CD4-positive, alpha-beta memory T cell (primary cell): ENCODE data around the gene WRNIP1. TPM values are rescaled to one million over a fixed set of nuclear protein-coding genes. Genes with fewer than 3 reads are reported as not detected.

Experiments used
- CTCF ChIA-PET: fragments of 350-600 bp; sonication (Branson Sonifier 250); formaldehyde crosslinking; loops from one replicate; lab custom pipeline; 2021; ENCODE audit warnings: inconsistent platforms; ENCODE audit not compliant: partially characterized antibody; lab: Charles Lee
- POLR2A ChIA-PET: fragments of 350-600 bp; sonication (Branson Sonifier 250); formaldehyde crosslinking; loops from one replicate; lab custom pipeline; 2021; ENCODE audit not compliant: partially characterized antibody; lab: Charles Lee
- DNase-seq, 5 donors: peaks; one replicate each; pipeline versions ENCODE4 v3.0.0 to v3.0.0-alpha.2; 2020 to 2022; ENCODE audit warnings: mixed read lengths in 1 of 5
- H3K27ac ChIP-seq: one replicate; pipeline ENCODE4 v1.7.0; 2013; ENCODE audit warnings: low read depth, low read length
- H3K27me3 ChIP-seq: 2 replicates; pipeline ENCODE4 v1.7.0; 2013; ENCODE audit warnings: mild to moderate bottlenecking, low read length, moderate library complexity; ENCODE audit not compliant: insufficient read depth
- H3K36me3 ChIP-seq: 2 replicates; pipeline ENCODE4 v1.7.0; 2013; ENCODE audit warnings: mild to moderate bottlenecking, low read length, moderate library complexity; ENCODE audit not compliant: insufficient read depth
- H3K4me1 ChIP-seq: 2 replicates; pipeline ENCODE4 v1.7.0; 2013; ENCODE audit warnings: mild to moderate bottlenecking, low read length, moderate library complexity; ENCODE audit not compliant: insufficient read depth
- H3K4me3 ChIP-seq, 2 donors: one replicate each; pipeline ENCODE4 v1.7.0; 2013; ENCODE audit warnings: low read length in 2 of 2, mild to moderate bottlenecking in 1 of 2
- H3K9me3 ChIP-seq, 2 donors: one replicate each; pipeline ENCODE4 v1.7.0; 2013; ENCODE audit warnings: low read length in 2 of 2, control low read depth in 1 of 2; ENCODE audit not compliant: control insufficient read depth in 1 of 2
- H3K27ac Mint-ChIP-seq, 7 donors: one replicate each; pipeline ENCODE4 v1.8.0; 2020 to 2021; ENCODE audit warnings: mixed read lengths in 7 of 7, mild to moderate bottlenecking in 6 of 7, inconsistent platforms in 3 of 7, moderate library complexity in 3 of 7
- H3K27me3 Mint-ChIP-seq, 2 donors: one replicate each; pipeline ENCODE4 v1.8.0; 2020 to 2021; ENCODE audit warnings: mixed read lengths in 2 of 2
- H3K36me3 Mint-ChIP-seq, 2 donors: one replicate each; pipeline ENCODE4 v1.8.0; 2020 to 2021; ENCODE audit warnings: mixed read lengths in 2 of 2, inconsistent platforms in 1 of 2, mild to moderate bottlenecking in 1 of 2
- H3K4me1 Mint-ChIP-seq, 4 donors: one replicate each; pipeline ENCODE4 v1.8.0; 2020 to 2021; ENCODE audit warnings: mixed read lengths in 4 of 4, mild to moderate bottlenecking in 1 of 4
- H3K4me3 Mint-ChIP-seq, 8 donors: one replicate each; pipeline ENCODE4 v1.8.0; 2020 to 2021; ENCODE audit warnings: mixed read lengths in 8 of 8, mild to moderate bottlenecking in 7 of 8, moderate library complexity in 6 of 8, inconsistent platforms in 3 of 8
- H3K9me3 Mint-ChIP-seq, 8 donors: one replicate each; pipeline ENCODE4 v1.8.0; 2020 to 2021; ENCODE audit warnings: mixed read lengths in 8 of 8, mild to moderate bottlenecking in 5 of 8, inconsistent platforms in 3 of 8, moderate library complexity in 1 of 8
- intact Hi-C: fragments of 100-400 bp; cut with micrococcal nuclease; formaldehyde crosslinking; loops from one replicate; pipeline ENCODE4 v1.15.1; 2023
- polyA plus RNA-seq, 2 donors: library from polyadenylated mRNA; unstranded; fragments of 300-500 nt; fragmentation: Illumina TruSeq; gene quantifications; one replicate each; pipeline ENCODE4 v1.2.3, GENCODE V29; 2021
- total RNA-seq, 2 experiments: library from RNA; stranded (reverse); gene quantifications; one replicate each; pipeline ENCODE4 v1.2.3, GENCODE V29; 2021

The WRNIP1 gene
- total and polyA plus RNA-seq, 4 experiments from 2014 or later = 27.3 to 54.1 (median 41.9) TPM

DNA sequence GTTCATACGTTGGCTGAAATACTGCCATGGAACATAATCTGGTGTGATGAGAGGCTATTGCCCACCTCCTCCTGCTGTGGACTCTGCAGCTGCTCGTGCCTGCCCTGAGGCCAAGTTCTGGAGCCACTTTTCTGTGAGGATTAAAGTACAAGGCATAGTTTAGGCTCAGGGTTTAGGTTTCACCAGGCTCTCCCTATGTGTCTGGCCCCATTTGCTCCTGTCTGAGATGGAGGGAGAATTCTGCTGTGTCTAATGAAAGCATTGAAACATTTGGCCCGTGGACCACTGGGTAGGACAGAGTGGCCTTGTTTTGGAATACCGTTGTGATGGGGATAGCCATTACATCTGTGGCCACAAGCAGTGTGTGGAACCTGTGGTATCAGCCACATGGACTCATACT, 5.9 kb downstream of the WRNIP1 start:
- POLR2A ChIA-PET = interaction anchor here (1.0 to 1.9 kb wide), 2 partner anchors 8 to 12 kb away, joined by 3 to 4 read pairs; no protein-coding TSS in a partner anchor
- H3K4me1 ChIP-seq = peaks cover 37% of the 10 kb centered on the region
- H3K4me3 ChIP-seq = no peak overlapping the region
- H3K9me3 Mint-ChIP-seq = peaks cover 0 to 1% (median 0%) of the 10 kb centered on the region in 8 donors
- no peak overlapping the region for H3K4me3 Mint-ChIP-seq
- H3K9me3 ChIP-seq = no peaks in the 10 kb centered on the region
- peaks cover 51 to 79% (median 64%) of the 10 kb centered on the region in 4 donors for H3K4me1 Mint-ChIP-seq
- H3K36me3 ChIP-seq = peaks cover 32% of the 10 kb centered on the region
- intact Hi-C loops = no loop called here
- no peak for DNase-seq
- H3K27ac ChIP-seq = no peak overlapping the region
- H3K36me3 Mint-ChIP-seq = peaks cover 30 to 58% of the 10 kb centered on the region in 2 donors
- no peaks in the 10 kb centered on the region for H3K27me3 ChIP-seq
- peak overlapping the region in 1 of 7 donors; percentile 1 for H3K27ac Mint-ChIP-seq
- CTCF ChIA-PET = no interaction called here
- H3K27me3 Mint-ChIP-seq = no peaks in the 10 kb centered on the region

DNA sequence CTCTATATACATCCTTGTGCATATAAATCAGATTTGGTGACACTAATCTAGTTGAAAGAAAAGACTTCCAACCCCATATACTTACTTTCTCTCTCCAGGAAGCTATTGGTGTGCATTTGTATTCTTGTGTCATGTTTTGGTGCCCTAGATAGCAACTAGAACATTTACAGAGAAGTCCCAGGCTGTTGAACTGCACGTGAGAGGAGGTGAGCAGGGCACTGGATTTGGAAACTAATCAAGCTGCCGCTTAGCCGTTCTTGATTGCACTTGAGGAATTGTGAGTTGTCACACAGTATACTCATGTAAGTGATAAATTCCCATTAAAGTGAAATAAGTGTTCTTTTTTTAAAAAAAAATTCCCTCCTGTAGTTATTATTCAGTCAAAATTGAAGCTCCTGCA, 7.6 kb downstream of the WRNIP1 start:
- H3K4me1 ChIP-seq = peaks cover 26% of the 10 kb centered on the region
- no peak overlapping the region for H3K4me3 Mint-ChIP-seq
- peak overlapping the region in 2 of 7 donors; percentile 3 to 22 for H3K27ac Mint-ChIP-seq
- POLR2A ChIA-PET = interaction anchor here (0.7 to 1.4 kb wide), 2 partner anchors 7 to 94 kb away, joined by 3 to 5 read pairs; partner anchors contain the start of gene WRNIP1
- H3K27me3 Mint-ChIP-seq = no peaks in the 10 kb centered on the region
- intact Hi-C loops = no loop called here
- H3K4me3 ChIP-seq = no peak overlapping the region
- CTCF ChIA-PET = interaction anchor here (0.8 to 2.7 kb wide), 6 partner anchors 11 to 478 kb away, joined by 3 to 12 read pairs (median 4); partner anchors contain the start of gene SERPINB1
- peaks cover 47 to 73% (median 60%) of the 10 kb centered on the region in 4 donors for H3K4me1 Mint-ChIP-seq
- no peak overlapping the region for H3K27ac ChIP-seq
- no peaks in the 10 kb centered on the region for H3K9me3 ChIP-seq
- no peak for DNase-seq
- no peaks in the 10 kb centered on the region for H3K9me3 Mint-ChIP-seq
- peaks cover 34 to 65% of the 10 kb centered on the region in 2 donors for H3K36me3 Mint-ChIP-seq
- H3K36me3 ChIP-seq = peaks cover 32% of the 10 kb centered on the region
- no peaks in the 10 kb centered on the region for H3K27me3 ChIP-seq

DNA sequence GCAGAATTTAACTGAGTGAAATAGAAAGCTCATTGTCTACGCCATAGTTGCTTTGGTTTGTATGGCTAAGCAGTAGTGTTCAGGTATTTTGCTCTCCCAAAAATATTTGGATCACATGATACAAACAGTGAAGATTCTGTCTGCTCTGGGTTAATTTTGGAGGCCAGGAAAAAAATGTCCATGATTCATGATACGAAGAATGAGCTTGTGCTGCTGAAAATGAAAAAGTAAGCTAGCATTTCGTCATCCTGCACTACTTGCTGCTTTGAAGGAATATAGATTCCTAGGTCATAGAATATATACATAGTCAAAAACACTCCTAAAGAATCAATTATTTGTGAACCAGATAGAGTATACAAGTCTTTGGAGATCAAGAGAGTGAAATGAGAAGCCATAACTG, 8.3 kb downstream of the WRNIP1 start:
- ChIA-PET CTCF (interaction anchor here (0.9 to 2.7 kb wide), 3 partner anchors 11 to 17 kb away, joined by 3 to 12 read pairs (median 11); no protein-coding TSS in a partner anchor), POLR2A (interaction anchor here (0.7 to 1.4 kb wide), 2 partner anchors 8 to 94 kb away, joined by 3 to 5 read pairs; partner anchors contain the start of gene WRNIP1)
- no peak overlapping the region for H3K4me3 Mint-ChIP-seq
- no peaks in the 10 kb centered on the region for H3K9me3 Mint-ChIP-seq
- H3K27me3 Mint-ChIP-seq = no peaks in the 10 kb centered on the region
- Histone ChIP-seq H3K4me3 (no peak overlapping the region), H3K36me3 (peaks cover 33% of the 10 kb centered on the region), H3K27me3 (no peaks in the 10 kb centered on the region), H3K27ac (no peak overlapping the region), H3K4me1 (peaks cover 20% of the 10 kb centered on the region), H3K9me3 (no peaks in the 10 kb centered on the region)
- intact Hi-C loops = no loop called here
- peak overlapping the region in 1 of 7 donors; percentile 16 for H3K27ac Mint-ChIP-seq
- peaks cover 34 to 69% of the 10 kb centered on the region in 2 donors for H3K36me3 Mint-ChIP-seq
- H3K4me1 Mint-ChIP-seq = peaks cover 41 to 73% (median 55%) of the 10 kb centered on the region in 4 donors
- DNase-seq = no peak

DNA sequence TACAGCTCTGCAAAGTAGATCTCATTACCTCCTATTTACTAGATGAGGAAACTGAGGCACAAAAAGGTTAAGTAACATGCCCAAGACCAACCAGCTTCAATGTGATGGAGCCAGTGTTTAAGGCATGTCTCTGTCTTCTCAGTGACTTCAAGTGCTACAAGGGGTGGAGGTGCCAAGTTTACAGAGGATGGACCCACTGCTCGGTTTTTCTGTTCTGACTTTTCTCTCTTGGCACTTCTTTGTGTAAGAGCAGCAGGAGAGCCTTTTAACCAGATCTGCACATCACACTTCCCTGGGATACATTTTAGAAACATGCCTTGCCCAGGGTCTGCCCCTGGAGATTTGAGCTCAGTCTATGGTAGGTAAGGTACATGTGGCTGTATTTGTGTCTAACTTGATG, 9.8 kb downstream of the WRNIP1 start:
- no peak for DNase-seq
- CTCF ChIA-PET = no interaction called here
- H3K36me3 Mint-ChIP-seq = peaks cover 40 to 79% of the 10 kb centered on the region in 2 donors
- Histone ChIP-seq H3K27ac (no peak overlapping the region), H3K27me3 (no peaks in the 10 kb centered on the region), H3K36me3 (peaks cover 37% of the 10 kb centered on the region), H3K4me3 (no peak overlapping the region), H3K9me3 (no peaks in the 10 kb centered on the region), H3K4me1 (peaks cover 4% of the 10 kb centered on the region)
- no peak overlapping the region for H3K4me3 Mint-ChIP-seq
- POLR2A ChIA-PET = interaction anchor here (1.1 kb wide), 1 partner anchor 10 kb away, joined by 4 read pairs; the partner anchor contains the start of gene WRNIP1
- H3K27ac Mint-ChIP-seq = peak overlapping the region in 1 of 7 donors; percentile 7
- no peaks in the 10 kb centered on the region for H3K27me3 Mint-ChIP-seq
- H3K9me3 Mint-ChIP-seq = no peaks in the 10 kb centered on the region
- H3K4me1 Mint-ChIP-seq = peaks cover 35 to 62% (median 46%) of the 10 kb centered on the region in 4 donors
- intact Hi-C loops = no loop called here

DNA sequence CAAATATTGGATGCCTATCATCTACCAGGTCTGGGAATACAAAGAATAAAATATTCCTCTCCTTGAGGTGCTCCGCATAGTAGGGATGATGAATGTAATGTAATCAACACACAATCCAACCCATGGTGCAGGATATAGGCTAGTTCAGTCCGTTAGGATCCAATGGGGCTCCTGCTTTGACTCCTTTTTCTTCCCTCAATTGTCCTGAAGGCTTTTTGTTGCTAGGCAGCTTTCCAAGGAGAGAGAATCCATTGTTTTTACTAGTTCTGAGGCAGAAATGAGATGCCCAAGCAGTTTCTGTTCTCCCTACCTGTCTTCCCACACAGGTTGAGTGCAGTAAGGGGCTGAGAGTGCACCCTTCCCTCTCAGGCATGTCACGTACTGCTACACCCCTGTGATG, 12.1 kb downstream of the WRNIP1 start:
- no peak overlapping the region for H3K4me3 Mint-ChIP-seq
- ChIA-PET POLR2A (no interaction called here), CTCF (no interaction called here)
- Histone ChIP-seq H3K4me3 (no peak overlapping the region), H3K27ac (no peak overlapping the region), H3K4me1 (no peaks in the 10 kb centered on the region), H3K36me3 (peaks cover 49% of the 10 kb centered on the region), H3K27me3 (no peaks in the 10 kb centered on the region), H3K9me3 (no peaks in the 10 kb centered on the region)
- intact Hi-C loops = no loop called here
- H3K27ac Mint-ChIP-seq = peak overlapping the region in 3 of 7 donors; percentile 3 to 63 (median 48)
- peaks cover 25 to 52% (median 36%) of the 10 kb centered on the region in 4 donors for H3K4me1 Mint-ChIP-seq
- H3K27me3 Mint-ChIP-seq = no peaks in the 10 kb centered on the region
- H3K36me3 Mint-ChIP-seq = peaks cover 38 to 81% of the 10 kb centered on the region in 2 donors
- no peak for DNase-seq
- H3K9me3 Mint-ChIP-seq = no peaks in the 10 kb centered on the region

DNA sequence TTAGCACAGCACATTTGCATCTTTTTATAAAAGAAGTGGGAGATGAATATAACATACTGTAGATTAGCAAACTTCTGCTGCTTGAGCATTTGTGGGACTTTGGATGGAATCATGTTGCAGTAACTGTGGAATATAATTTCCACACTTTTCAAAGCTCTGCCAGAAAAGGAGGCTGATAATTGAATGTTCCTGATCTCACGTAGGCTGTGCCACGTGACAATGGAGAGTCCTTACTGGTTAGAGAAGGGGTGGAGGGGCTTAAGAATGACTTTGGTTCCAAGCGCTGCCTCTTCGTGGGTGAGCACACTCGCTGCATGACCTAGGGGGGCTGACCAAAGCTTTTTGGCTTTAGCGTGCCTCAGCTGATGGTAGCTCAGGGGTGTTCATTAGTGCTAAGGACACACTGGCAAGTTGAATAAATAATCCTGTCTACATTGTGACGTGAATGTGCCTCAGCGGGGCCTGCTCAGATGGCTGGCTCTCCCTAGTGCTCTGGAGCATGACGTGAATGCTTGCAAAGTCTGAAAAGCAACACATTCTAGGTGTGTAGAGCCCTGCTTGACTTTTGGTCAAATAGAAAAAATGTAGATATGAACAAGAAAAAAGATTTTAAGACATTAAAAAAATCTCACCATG, 15.0 kb downstream of the WRNIP1 start:
- peaks cover 0 to 2% (median 0%) of the 10 kb centered on the region in 8 donors for H3K9me3 Mint-ChIP-seq
- no peak overlapping the region for H3K4me3 ChIP-seq
- no peak overlapping the region for H3K27ac ChIP-seq
- no peaks in the 10 kb centered on the region for H3K27me3 Mint-ChIP-seq
- H3K9me3 ChIP-seq = no peaks in the 10 kb centered on the region
- H3K4me1 ChIP-seq = no peaks in the 10 kb centered on the region
- ChIA-PET POLR2A (no interaction called here), CTCF (interaction anchor here (0.7 to 1.5 kb wide), 4 partner anchors 11 to 471 kb away, joined by 3 to 5 read pairs (median 3); no protein-coding TSS in a partner anchor)
- H3K4me3 Mint-ChIP-seq = no peak overlapping the region
- H3K36me3 ChIP-seq = peaks cover 30% of the 10 kb centered on the region
- peaks cover 13 to 30% (median 26%) of the 10 kb centered on the region in 4 donors for H3K4me1 Mint-ChIP-seq
- no peaks in the 10 kb centered on the region for H3K27me3 ChIP-seq
- H3K27ac Mint-ChIP-seq = peak overlapping the region in 1 of 7 donors; percentile 30
- intact Hi-C loops = no loop called here
- H3K36me3 Mint-ChIP-seq = peaks cover 42 to 82% of the 10 kb centered on the region in 2 donors
- no peak for DNase-seq

DNA sequence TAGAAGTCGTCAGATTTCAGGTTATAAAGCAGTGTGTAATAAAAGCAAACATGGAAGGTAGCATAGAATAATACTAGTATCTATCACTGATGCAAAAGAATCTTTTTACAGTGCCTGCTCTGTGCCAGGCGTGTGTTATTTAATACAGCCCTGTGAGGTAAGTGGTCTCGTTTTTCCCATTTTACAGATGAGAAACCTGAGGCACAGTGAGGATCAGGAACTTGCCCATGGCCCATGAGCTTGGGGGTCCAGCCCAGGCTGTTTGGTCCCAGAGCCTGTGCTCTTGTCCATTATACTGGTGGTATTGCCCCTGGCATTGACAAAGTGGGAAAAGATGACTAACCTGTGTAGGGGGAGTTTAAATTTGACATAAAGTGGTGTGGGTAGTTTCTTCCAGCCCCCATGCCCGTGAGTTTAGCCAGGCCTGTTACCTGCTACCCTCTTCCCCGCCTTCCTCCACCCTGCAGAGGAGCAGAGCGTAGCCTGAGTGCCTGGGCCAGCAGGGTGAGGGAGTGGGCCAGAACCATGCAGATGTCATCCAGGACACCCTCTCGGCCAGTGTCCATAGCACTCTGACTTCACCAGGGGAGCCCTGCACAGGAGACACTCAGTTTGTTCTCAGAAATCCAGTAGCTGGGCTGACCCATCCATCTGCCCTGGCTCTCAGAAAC, 16.6 kb downstream of the WRNIP1 start:
- Histone ChIP-seq H3K4me1 (no peaks in the 10 kb centered on the region), H3K27me3 (no peaks in the 10 kb centered on the region), H3K9me3 (no peaks in the 10 kb centered on the region), H3K27ac (no peak overlapping the region), H3K36me3 (peaks cover 27% of the 10 kb centered on the region), H3K4me3 (no peak overlapping the region)
- no peaks in the 10 kb centered on the region for H3K27me3 Mint-ChIP-seq
- peak overlapping the region in 1 of 7 donors; percentile 57 for H3K27ac Mint-ChIP-seq
- H3K36me3 Mint-ChIP-seq = peaks cover 43 to 81% of the 10 kb centered on the region in 2 donors
- CTCF ChIA-PET = interaction anchor here (1.5 kb wide), 1 partner anchor 9 kb away, joined by 5 read pairs; no protein-coding TSS in a partner anchor
- no peak overlapping the region for H3K4me3 Mint-ChIP-seq
- POLR2A ChIA-PET = interaction anchor here (1.6 kb wide), 1 partner anchor 13 kb away, joined by 4 read pairs; no protein-coding TSS in a partner anchor
- H3K4me1 Mint-ChIP-seq = peaks cover 8 to 23% (median 21%) of the 10 kb centered on the region in 4 donors
- DNase-seq = no peak
- H3K9me3 Mint-ChIP-seq = peaks cover 0 to 2% (median 0%) of the 10 kb centered on the region in 8 donors
- intact Hi-C loops = no loop called here
